ENCODE data around the gene ATRNL1.

- TF ChIP-seq, protein P1, sequence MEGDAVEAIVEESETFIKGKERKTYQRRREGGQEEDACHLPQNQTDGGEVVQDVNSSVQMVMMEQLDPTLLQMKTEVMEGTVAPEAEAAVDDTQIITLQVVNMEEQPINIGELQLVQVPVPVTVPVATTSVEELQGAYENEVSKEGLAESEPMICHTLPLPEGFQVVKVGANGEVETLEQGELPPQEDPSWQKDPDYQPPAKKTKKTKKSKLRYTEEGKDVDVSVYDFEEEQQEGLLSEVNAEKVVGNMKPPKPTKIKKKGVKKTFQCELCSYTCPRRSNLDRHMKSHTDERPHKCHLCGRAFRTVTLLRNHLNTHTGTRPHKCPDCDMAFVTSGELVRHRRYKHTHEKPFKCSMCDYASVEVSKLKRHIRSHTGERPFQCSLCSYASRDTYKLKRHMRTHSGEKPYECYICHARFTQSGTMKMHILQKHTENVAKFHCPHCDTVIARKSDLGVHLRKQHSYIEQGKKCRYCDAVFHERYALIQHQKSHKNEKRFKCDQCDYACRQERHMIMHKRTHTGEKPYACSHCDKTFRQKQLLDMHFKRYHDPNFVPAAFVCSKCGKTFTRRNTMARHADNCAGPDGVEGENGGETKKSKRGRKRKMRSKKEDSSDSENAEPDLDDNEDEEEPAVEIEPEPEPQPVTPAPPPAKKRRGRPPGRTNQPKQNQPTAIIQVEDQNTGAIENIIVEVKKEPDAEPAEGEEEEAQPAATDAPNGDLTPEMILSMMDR (IDR thresholded peaks at IDR 0.05) = no peak
- no peak for TF ChIP-seq EZH2phosphoT487 (IDR thresholded peaks at IDR 0.05)
Measured at GRCh38 chr10:115136616-115137015, 43.5 kb downstream of the ATRNL1 start.
